K562 (cell line): ENCODE results near the gene GOLGB1.

Experiments
- ETV6 ChIP-seq, 3 experiments: fragments of 150-350 bp in 1 of 3; sonication (generic) in 1 of 3; formaldehyde crosslinking in 1 of 3; IDR thresholded peaks; 2 replicates each; pipeline versions ENCODE4 v1.6.1 to v1.8.0; 2014 to 2022; ENCODE audit warnings: borderline replicate concordance in 2 of 3, low read depth in 2 of 3, antibody characterized with exemption in 1 of 3, low read length in 1 of 3, mild to moderate bottlenecking in 1 of 3, missing genetic modification reagents in 1 of 3
- MYNN ChIP-seq, 2 experiments: sonication (generic); formaldehyde crosslinking in 1 of 2; IDR thresholded peaks; 2 replicates each; pipeline versions ENCODE4 v1.5.0 to v1.6.1; 2016 to 2020; ENCODE audit warnings: antibody characterized with exemption in 1 of 2, missing genetic modification reagents in 1 of 2
- NCOR1 ChIP-seq: fragments of 450-650 bp; IDR thresholded peaks from 2 replicates; pipeline ENCODE4 v1.6.1; 2016; ENCODE audit warnings: mild to moderate bottlenecking, moderate library complexity
- SRF ChIP-seq, 2 experiments: fragments of 250-450, 450-650 bp in 1 of 2; sonication (Bioruptor Pico) in 1 of 2; sonication (generic) in 1 of 2; formaldehyde crosslinking; IDR thresholded peaks; 2 replicates each; pipeline versions ENCODE4 v1.5.0 to v1.5.1; 2020 to 2022; ENCODE audit warnings: mild to moderate bottlenecking in 1 of 2, missing genetic modification reagents in 1 of 2
- ZNF232 ChIP-seq: sonication (generic); formaldehyde crosslinking; IDR thresholded peaks from 2 replicates; pipeline ENCODE4 v1.8.0; 2022; ENCODE audit warnings: mild to moderate bottlenecking, missing genetic modification reagents
- ZNF239 ChIP-seq: fragments of 250-450 bp; sonication (Bioruptor Pico); IDR thresholded peaks from 2 replicates; pipeline ENCODE4 v1.4.0; 2020; ENCODE audit warnings: mild to moderate bottlenecking
- ZNF444 ChIP-seq: fragments of 250-450 bp; sonication (Bioruptor Pico); IDR thresholded peaks from 2 replicates; pipeline ENCODE4 v1.4.0; 2020; ENCODE audit warnings: mild to moderate bottlenecking, moderate library complexity
- TF ChIP-seq, protein P1 (sequence below), 2 experiments: fragments of 450-650 bp; formaldehyde crosslinking in 1 of 2; IDR thresholded peaks; 2 replicates each; pipeline versions ENCODE4 v1.4.0 to v1.6.1; 2014 to 2020; ENCODE audit warnings: mild to moderate bottlenecking in 2 of 2, borderline replicate concordance in 1 of 2, low read depth in 1 of 2
- TF ChIP-seq, protein P2 (sequence below), 3 experiments: IDR thresholded peaks in 2 of 3; conservative IDR thresholded peaks in 1 of 3; 2 replicates each; pipeline ENCODE4 v1.5.1; 2011 to 2012; ENCODE audit warnings: low read length in 3 of 3, mild to moderate bottlenecking in 3 of 3, control low read depth in 2 of 3, improper control_type of control experiment in 1 of 3, inconsistent platforms in 1 of 3, low read depth in 1 of 3, mixed read lengths in 1 of 3, moderate library complexity in 1 of 3; ENCODE audit not compliant: insufficient read depth in 2 of 3
- TF ChIP-seq, protein P3 (sequence below): sonication (generic); formaldehyde crosslinking; IDR thresholded peaks from 2 replicates; pipeline ENCODE4 v1.8.0; 2022; ENCODE audit warnings: mild to moderate bottlenecking, missing genetic modification reagents

DNA sequence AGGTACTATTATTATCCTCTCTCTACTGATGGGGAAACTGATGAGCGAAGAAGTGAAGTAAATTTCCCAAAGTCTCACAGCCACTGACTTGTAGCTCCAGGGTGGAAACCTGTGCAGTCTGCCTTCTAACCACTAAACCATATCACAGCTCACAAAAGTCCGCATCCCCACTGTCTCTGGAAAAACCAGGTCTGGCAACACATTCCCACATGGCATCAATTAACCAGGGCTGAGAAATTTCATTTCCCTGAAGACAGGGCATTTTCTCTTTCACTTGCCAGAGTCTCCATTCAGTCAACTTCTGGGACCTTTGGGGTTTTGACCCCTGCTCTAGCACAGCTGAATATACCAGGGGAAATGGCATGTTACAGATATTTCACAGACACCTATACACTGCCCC is 129.8 kb downstream of the GOLGB1 start:
- TF ChIP-seq, protein P1, sequence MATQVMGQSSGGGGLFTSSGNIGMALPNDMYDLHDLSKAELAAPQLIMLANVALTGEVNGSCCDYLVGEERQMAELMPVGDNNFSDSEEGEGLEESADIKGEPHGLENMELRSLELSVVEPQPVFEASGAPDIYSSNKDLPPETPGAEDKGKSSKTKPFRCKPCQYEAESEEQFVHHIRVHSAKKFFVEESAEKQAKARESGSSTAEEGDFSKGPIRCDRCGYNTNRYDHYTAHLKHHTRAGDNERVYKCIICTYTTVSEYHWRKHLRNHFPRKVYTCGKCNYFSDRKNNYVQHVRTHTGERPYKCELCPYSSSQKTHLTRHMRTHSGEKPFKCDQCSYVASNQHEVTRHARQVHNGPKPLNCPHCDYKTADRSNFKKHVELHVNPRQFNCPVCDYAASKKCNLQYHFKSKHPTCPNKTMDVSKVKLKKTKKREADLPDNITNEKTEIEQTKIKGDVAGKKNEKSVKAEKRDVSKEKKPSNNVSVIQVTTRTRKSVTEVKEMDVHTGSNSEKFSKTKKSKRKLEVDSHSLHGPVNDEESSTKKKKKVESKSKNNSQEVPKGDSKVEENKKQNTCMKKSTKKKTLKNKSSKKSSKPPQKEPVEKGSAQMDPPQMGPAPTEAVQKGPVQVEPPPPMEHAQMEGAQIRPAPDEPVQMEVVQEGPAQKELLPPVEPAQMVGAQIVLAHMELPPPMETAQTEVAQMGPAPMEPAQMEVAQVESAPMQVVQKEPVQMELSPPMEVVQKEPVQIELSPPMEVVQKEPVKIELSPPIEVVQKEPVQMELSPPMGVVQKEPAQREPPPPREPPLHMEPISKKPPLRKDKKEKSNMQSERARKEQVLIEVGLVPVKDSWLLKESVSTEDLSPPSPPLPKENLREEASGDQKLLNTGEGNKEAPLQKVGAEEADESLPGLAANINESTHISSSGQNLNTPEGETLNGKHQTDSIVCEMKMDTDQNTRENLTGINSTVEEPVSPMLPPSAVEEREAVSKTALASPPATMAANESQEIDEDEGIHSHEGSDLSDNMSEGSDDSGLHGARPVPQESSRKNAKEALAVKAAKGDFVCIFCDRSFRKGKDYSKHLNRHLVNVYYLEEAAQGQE (IDR thresholded peaks at IDR 0.05; ENCODE audit: borderline replicate concordance), result no peak
- TF ChIP-seq, protein P1 (CRISPR knock-in tag; IDR thresholded peaks at IDR 0.05; ENCODE audit: low read depth), result no peak
- TF ChIP-seq ZNF232 (no peak), NCOR1 (no peak), ZNF444 (CRISPR knock-in tag) (no peak), MYNN (IDR thresholded peaks at IDR 0.05) (no peak), MYNN (CRISPR knock-in tag; IDR thresholded peaks at IDR 0.05) (no peak), ZNF239 (CRISPR knock-in tag) (no peak), SRF (CRISPR knock-in tag; IDR thresholded peaks at IDR 0.05) (no peak), ETV6 (IDR thresholded peaks at IDR 0.05; ENCODE audit: borderline replicate concordance in 1 of 2, low read depth in 2 of 2, low read length in 1 of 2) (no peak), ETV6 (CRISPR knock-in tag; IDR thresholded peaks at IDR 0.05; ENCODE audit: borderline replicate concordance) (no peak)
- TF ChIP-seq, protein P2, sequence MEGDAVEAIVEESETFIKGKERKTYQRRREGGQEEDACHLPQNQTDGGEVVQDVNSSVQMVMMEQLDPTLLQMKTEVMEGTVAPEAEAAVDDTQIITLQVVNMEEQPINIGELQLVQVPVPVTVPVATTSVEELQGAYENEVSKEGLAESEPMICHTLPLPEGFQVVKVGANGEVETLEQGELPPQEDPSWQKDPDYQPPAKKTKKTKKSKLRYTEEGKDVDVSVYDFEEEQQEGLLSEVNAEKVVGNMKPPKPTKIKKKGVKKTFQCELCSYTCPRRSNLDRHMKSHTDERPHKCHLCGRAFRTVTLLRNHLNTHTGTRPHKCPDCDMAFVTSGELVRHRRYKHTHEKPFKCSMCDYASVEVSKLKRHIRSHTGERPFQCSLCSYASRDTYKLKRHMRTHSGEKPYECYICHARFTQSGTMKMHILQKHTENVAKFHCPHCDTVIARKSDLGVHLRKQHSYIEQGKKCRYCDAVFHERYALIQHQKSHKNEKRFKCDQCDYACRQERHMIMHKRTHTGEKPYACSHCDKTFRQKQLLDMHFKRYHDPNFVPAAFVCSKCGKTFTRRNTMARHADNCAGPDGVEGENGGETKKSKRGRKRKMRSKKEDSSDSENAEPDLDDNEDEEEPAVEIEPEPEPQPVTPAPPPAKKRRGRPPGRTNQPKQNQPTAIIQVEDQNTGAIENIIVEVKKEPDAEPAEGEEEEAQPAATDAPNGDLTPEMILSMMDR (IDR thresholded peaks at IDR 0.05 in 2 of 3, conservative IDR thresholded peaks at IDR 0.05 in 1 of 3; ENCODE audit: insufficient read depth in 2 of 3, low read depth in 1 of 3, low read length in 3 of 3), result no peak
- TF ChIP-seq, protein P3, sequence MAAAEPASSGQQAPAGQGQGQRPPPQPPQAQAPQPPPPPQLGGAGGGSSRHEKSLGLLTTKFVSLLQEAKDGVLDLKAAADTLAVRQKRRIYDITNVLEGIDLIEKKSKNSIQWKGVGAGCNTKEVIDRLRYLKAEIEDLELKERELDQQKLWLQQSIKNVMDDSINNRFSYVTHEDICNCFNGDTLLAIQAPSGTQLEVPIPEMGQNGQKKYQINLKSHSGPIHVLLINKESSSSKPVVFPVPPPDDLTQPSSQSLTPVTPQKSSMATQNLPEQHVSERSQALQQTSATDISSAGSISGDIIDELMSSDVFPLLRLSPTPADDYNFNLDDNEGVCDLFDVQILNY (CRISPR knock-in tag), result no peak
